ENCODE results near the gene TGIF1. TPM values are rescaled to one million over a fixed set of nuclear protein-coding genes. Genes with fewer than 3 reads are reported as not detected.
"Not testable (repeated sequence)": the region's sequence is repeated elsewhere in the genome, so short reads cannot be mapped to it uniquely, and the experiment has no call there.

The TGIF1 gene
- total and polyA plus RNA-seq, 4 donors, result 49.1 to 74.5 (median 58.4) TPM

GRCh38 chr18:3468066-3468705 lies 18.2 kb downstream of the TGIF1 start:
- H3K9ac ChIP-seq (ENCODE audit: insufficient read depth in 1 of 2, low read length in 2 of 2), result no peak overlapping the region
- no peak for TF ChIP-seq CTCF (IDR thresholded peaks at IDR 0.05; ENCODE audit: control extremely low read depth, extremely low read depth)
- H3K4me3 ChIP-seq, result no peak overlapping the region
- no peak for ATAC-seq (ENCODE audit: insufficient read depth, low FRiP score)
- WGBS, 2 donors, result 97% methylated on average over 9 of the region's 9 CpGs
- no peaks in the 10 kb centered on the region for H3K36me3 ChIP-seq (ENCODE audit: control insufficient read depth in 4 of 4, insufficient read depth in 4 of 4, low read length in 4 of 4)
- H3K9me3 ChIP-seq (ENCODE audit: control insufficient read depth in 4 of 4, insufficient read depth in 3 of 4, low read length in 3 of 4), result no peaks in the 10 kb centered on the region
- no peak for DNase-seq
- H3K27me3 ChIP-seq (ENCODE audit: control insufficient read depth in 3 of 3, insufficient read depth in 3 of 3, low read length in 2 of 3), result no peaks in the 10 kb centered on the region
- peaks cover 0 to 8% (median 0%) of the 10 kb centered on the region in 5 donors for H3K4me1 ChIP-seq (ENCODE audit: control insufficient read depth in 5 of 5, insufficient read depth in 5 of 5, low read length in 5 of 5)
- no peak overlapping the region for H3K27ac ChIP-seq (ENCODE audit: low read depth in 1 of 2, low read length in 1 of 2)

- no peak for TF ChIP-seq CTCF (IDR thresholded peaks at IDR 0.05; ENCODE audit: control extremely low read depth, extremely low read depth)
- H3K27ac ChIP-seq (ENCODE audit: low read depth in 1 of 2, low read length in 1 of 2), result no peak overlapping the region
- no peak overlapping the region for H3K9ac ChIP-seq (ENCODE audit: insufficient read depth in 1 of 2, low read length in 2 of 2)
- ATAC-seq (ENCODE audit: insufficient read depth, low FRiP score) (no peak), DNase-seq (no peak)
- no peaks in the 10 kb centered on the region for H3K9me3 ChIP-seq (ENCODE audit: control insufficient read depth in 4 of 4, insufficient read depth in 3 of 4, low read length in 3 of 4)
- H3K36me3 ChIP-seq (ENCODE audit: control insufficient read depth in 4 of 4, insufficient read depth in 4 of 4, low read length in 4 of 4), result no peaks in the 10 kb centered on the region
- peaks cover 0 to 8% (median 0%) of the 10 kb centered on the region in 5 donors for H3K4me1 ChIP-seq (ENCODE audit: control insufficient read depth in 5 of 5, insufficient read depth in 5 of 5, low read length in 5 of 5)
- WGBS, 2 donors, result 70 to 86% methylated on average over 8 of the region's 8 CpGs
- H3K4me3 ChIP-seq, result no peak overlapping the region
- no peaks in the 10 kb centered on the region for H3K27me3 ChIP-seq (ENCODE audit: control insufficient read depth in 3 of 3, insufficient read depth in 3 of 3, low read length in 2 of 3)
Observed at GRCh38 chr18:3468833-3469232, 18.9 kb downstream of the TGIF1 start.

DNA sequence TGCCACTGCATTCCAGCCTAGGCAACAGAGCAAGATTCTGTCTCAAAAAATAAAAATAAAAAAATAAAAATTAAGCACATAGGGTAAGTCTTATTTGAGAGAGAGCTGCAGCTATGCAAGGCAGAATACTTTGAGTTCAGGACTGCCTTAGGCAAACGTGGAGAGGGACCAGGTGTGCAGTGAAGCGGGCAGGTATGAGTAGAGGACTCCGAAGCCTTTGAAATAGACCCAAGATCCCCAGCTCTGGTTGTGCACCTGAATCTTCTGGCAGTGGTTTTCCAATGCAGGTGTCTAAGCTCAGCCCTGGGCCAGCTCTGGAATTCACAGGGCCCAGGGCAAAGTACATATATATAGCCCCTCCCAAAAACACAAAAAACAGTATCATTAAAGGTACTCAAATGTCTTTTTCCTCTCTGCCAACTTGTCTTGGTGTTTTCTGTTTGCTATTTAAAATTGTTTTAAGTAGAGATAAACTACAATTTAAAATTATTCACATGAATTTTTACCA lies 21.2 kb downstream of the TGIF1 start:
- Histone ChIP-seq H3K36me3 (ENCODE audit: control insufficient read depth in 4 of 4, insufficient read depth in 4 of 4, low read length in 4 of 4) (no peaks in the 10 kb centered on the region), H3K9ac (ENCODE audit: insufficient read depth in 1 of 2, low read length in 2 of 2) (no peak overlapping the region), H3K9me3 (ENCODE audit: control insufficient read depth in 4 of 4, insufficient read depth in 3 of 4, low read length in 3 of 4) (no peaks in the 10 kb centered on the region), H3K4me1 (ENCODE audit: control insufficient read depth in 5 of 5, insufficient read depth in 5 of 5, low read length in 5 of 5) (peaks cover 0 to 4% (median 0%) of the 10 kb centered on the region in 5 donors), H3K27ac (ENCODE audit: low read depth in 1 of 2, low read length in 1 of 2) (no peak overlapping the region), H3K27me3 (ENCODE audit: control insufficient read depth in 3 of 3, insufficient read depth in 3 of 3, low read length in 2 of 3) (no peaks in the 10 kb centered on the region), H3K4me3 (no peak overlapping the region)
- WGBS, 2 donors, result 90 to 96% methylated on average over 3 of the region's 3 CpGs
- ATAC-seq (ENCODE audit: insufficient read depth, low FRiP score) (no peak), DNase-seq (no peak)
- no peak for TF ChIP-seq CTCF (IDR thresholded peaks at IDR 0.05; ENCODE audit: control extremely low read depth, extremely low read depth)

DNA sequence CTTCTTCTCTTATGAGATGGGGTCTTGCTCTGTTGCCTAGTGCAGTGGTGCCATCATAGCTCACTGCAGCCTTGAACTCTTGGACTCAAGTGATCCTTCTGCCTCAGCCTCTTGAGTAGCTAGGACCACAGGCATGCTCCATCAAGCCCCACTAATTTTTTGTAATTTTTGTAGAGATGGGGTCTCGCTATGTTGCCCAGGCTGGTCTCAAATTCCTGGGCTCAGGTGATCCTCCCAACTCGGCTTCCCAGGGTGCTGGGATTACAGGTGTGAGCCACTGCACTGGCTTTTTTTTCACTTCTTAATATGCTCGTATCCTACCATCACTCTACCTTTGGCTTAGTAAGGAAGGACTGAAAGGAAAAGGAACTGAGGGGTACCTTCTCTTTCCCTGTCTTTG lies 22.1 kb downstream of the TGIF1 start:
- H3K27ac ChIP-seq (ENCODE audit: low read depth in 1 of 2, low read length in 1 of 2); H3K4me1 ChIP-seq (ENCODE audit: control insufficient read depth in 5 of 5, insufficient read depth in 5 of 5, low read length in 5 of 5); H3K9ac ChIP-seq (ENCODE audit: insufficient read depth in 1 of 2, low read length in 2 of 2); H3K9me3 ChIP-seq (ENCODE audit: control insufficient read depth in 4 of 4, insufficient read depth in 3 of 4, low read length in 3 of 4); H3K36me3 ChIP-seq (ENCODE audit: control insufficient read depth in 4 of 4, insufficient read depth in 4 of 4, low read length in 4 of 4); H3K4me3 ChIP-seq; ATAC-seq (ENCODE audit: insufficient read depth, low FRiP score); DNase-seq; H3K27me3 ChIP-seq (ENCODE audit: control insufficient read depth in 3 of 3, insufficient read depth in 3 of 3, low read length in 2 of 3): not testable (repeated sequence)
- WGBS, 2 donors, result 90 to 95% methylated on average over 3 of the region's 3 CpGs

All from lung (tissue), 12 donors.